Thyroid gland (tissue), 4 donors: ENCODE data around the gene TPBG.

ENCODE experiments used
- CTCF ChIP-seq, 6 experiments: fragments of 200-600 bp in 3 of 6; fragments of 450-650 bp in 3 of 6; sonication (generic) in 3 of 6; IDR thresholded peaks; one replicate each; pipeline ENCODE4 v1.5.1; 2016 to 2019; ENCODE audit warnings: antibody characterized with exemption in 6 of 6, mild to moderate bottlenecking in 2 of 6, inconsistent platforms in 1 of 6, moderate library complexity in 1 of 6
- POLR2A ChIP-seq, 2 donors: fragments of 450-650 bp; IDR thresholded peaks; one replicate each; pipeline ENCODE4 v1.6.1; 2017; ENCODE audit warnings: antibody characterized with exemption in 2 of 2, mild to moderate bottlenecking in 2 of 2, moderate library complexity in 1 of 2

GRCh38 chr6:82362878-82363427 lies 664 bp upstream of the TPBG start:
- TF ChIP-seq CTCF (IDR thresholded peaks at IDR 0.05), result no peak
- TF ChIP-seq POLR2A (IDR thresholded peaks at IDR 0.05), result no peak
